ENCODE results near the gene ZNF646. TPM values are rescaled to one million over a fixed set of nuclear protein-coding genes. Genes with fewer than 3 reads are reported as not detected.

Gene ZNF646
- total and polyA plus RNA-seq, 2 of the 13 experiments (the other 11 are each of a cell fraction or from before 2014, with no cell fraction given) = 3.4 to 10.9 TPM

- no peak for TF ChIP-seq CHD4 (IDR thresholded peaks at IDR 0.05; ENCODE audit: borderline replicate concordance, low read length)
- TF ChIP-seq ZNF792 (CRISPR knock-in tag; IDR thresholded peaks at IDR 0.05) = peak; percentile 81
- 0 out of 2 replicates have a peak, but pooled peaks have one; percentile 66 for TF ChIP-seq SMYD3 (CRISPR knock-in tag; IDR thresholded peaks at IDR 0.05)
- no peak for TF ChIP-seq ZNF318 (CRISPR knock-in tag; IDR thresholded peaks at IDR 0.05)
- TF ChIP-seq ZNF142 (CRISPR knock-in tag; IDR thresholded peaks at IDR 0.05) = 0 out of 2 replicates have a peak, but pooled peaks have one; percentile 64
- TF ChIP-seq CENPBD1 (CRISPR knock-in tag; IDR thresholded peaks at IDR 0.05; ENCODE audit: borderline replicate concordance, low read depth) = no peak
- TF ChIP-seq SMAD1 (CRISPR knock-in tag; IDR thresholded peaks at IDR 0.05; ENCODE audit: borderline replicate concordance, low read depth) = peak; percentile 46; the same call in 1 of the 2 replicates
- TF ChIP-seq ZNF20 (CRISPR knock-in tag; IDR thresholded peaks at IDR 0.05) = no peak
- peak; percentile 68; the same call in 1 of the 2 replicates for TF ChIP-seq BRD4 (CRISPR knock-in tag; IDR thresholded peaks at IDR 0.05)
- TF ChIP-seq SRF (IDR thresholded peaks at IDR 0.05; ENCODE audit: low read depth, low read length) = peak; percentile 64
- TF ChIP-seq RBFOX2 (IDR thresholded peaks at IDR 0.05; ENCODE audit: low read depth, low read length) = peak; percentile 99
- peak; percentile 81 for TF ChIP-seq CSRNP1 (CRISPR knock-in tag; IDR thresholded peaks at IDR 0.05)
Observed at GRCh38 chr16:31117384-31118222, 43.4 kb downstream of the ZNF646 start, which contains the start of gene KAT8 (continued).
